IPS-20b (cell line): ENCODE results near the gene CMTM7.
"Not testable (repeated sequence)": the region's sequence is repeated elsewhere in the genome, so short reads cannot be mapped to it uniquely, and the experiment has no call there.

ENCODE experiments used
- H3K27ac ChIP-seq: one replicate; pipeline ENCODE4 v1.5.1; 2013; ENCODE audit warnings: low read length
- H3K27me3 ChIP-seq: 2 replicates; pipeline ENCODE4 v1.6.1; 2013; ENCODE audit warnings: mild to moderate bottlenecking, low read length, inconsistent platforms; ENCODE audit not compliant: insufficient read depth
- H3K36me3 ChIP-seq: 2 replicates; pipeline ENCODE4 v1.6.1; 2013; ENCODE audit warnings: low read depth, mild to moderate bottlenecking, inconsistent platforms, low read length, moderate library complexity; ENCODE audit not compliant: insufficient read depth
- H3K4me1 ChIP-seq: 2 replicates; pipeline ENCODE4 v1.6.1; 2013; ENCODE audit warnings: mild to moderate bottlenecking, control low read depth, inconsistent platforms, low read length, moderate library complexity; ENCODE audit not compliant: insufficient read depth
- H3K4me3 ChIP-seq: 2 replicates; pipeline ENCODE4 v1.5.1; 2013; ENCODE audit warnings: mild to moderate bottlenecking, low read length, inconsistent platforms
- H3K9ac ChIP-seq: 2 replicates; pipeline ENCODE4 v1.6.1; 2013; ENCODE audit warnings: low read depth, mild to moderate bottlenecking, inconsistent platforms, low read length, moderate library complexity
- H3K9me3 ChIP-seq: 2 replicates; pipeline ENCODE4 v1.6.1; 2013; ENCODE audit warnings: mild to moderate bottlenecking, low read depth, low read length, inconsistent platforms; ENCODE audit not compliant: insufficient read depth

The CMTM7 gene

DNA sequence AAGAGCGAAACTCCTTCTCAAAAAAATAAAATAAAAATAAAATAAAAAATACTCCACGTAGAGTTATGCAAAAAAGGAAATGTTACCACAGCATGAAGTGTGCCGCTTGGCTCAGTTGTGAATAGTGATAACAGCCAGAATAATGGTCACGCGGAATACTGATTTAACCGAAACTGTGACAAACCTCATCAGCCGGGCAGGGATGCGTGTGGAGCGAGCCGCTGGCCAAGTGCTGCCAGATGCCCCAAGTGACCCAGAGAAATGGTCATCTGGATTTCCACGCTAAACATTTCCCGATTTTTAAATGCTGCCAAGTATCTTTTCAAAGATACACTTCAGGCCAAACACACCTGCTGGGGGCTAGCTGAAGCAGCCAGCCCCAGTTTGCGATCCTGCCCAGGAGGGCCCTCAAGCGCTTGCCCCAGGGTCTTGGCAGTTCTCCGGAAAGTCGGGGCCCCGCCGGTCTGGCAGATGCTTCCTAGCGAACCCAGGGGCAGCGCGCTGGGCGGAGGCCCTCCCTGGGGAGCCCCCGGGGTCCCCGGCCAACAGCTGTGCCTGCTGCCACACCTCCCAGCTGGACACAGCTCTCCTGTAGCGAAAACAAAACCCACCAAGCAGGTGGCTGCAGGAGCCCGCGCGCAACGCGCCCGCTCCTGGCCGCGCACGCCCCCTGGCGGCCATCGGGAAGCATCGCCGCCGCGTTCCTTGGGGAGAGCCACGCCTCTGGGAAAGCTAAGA lies 75.8 kb downstream of the CMTM7 start:
- Histone ChIP-seq H3K9me3 (no peaks in the 10 kb centered on the region), H3K27ac (no peak overlapping the region), H3K9ac (no peak overlapping the region), H3K27me3 (no peaks in the 10 kb centered on the region), H3K36me3 (0 out of 2 replicates have a peak, but pooled peaks cover 6% of the 10 kb centered on the region), H3K4me3 (peak overlapping the region; percentile 43; the same call in 1 of the 2 replicates), H3K4me1 (peaks cover 8% of the 10 kb centered on the region; the same call in 1 of the 2 replicates)

DNA sequence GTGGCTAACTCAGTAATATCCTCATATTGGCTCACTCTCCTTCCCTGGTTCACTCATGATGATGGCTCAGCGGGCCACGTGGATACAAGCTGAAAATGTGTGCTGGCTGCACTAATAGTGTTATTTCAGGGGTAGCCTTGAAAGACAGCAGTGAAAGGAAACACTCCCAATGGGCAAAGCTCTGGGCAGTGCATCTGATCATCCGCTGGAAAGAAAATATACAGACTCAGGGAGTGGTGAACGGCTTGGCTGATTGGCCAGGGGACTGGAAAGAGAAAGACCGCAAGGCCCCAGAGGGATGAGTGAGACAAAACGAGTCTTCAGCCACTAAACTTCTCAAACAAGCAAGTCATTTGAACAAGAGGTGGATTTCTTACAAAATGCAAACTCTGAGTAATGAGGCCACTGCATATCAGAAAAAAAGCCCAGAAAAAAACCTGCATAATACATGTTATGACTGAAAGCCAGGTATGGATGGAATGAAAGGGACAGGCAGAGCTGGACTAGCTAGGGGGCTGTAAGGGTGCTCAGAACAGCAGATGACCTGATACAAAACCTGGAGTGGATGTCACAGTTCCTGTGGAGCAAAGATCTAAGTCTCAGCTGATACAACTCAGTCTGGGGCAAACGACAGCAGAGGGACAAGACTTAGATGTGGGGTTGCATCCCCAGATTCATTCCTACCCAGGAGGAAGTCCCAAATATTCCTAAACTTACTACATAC lies 77.7 kb downstream of the CMTM7 start:
- H3K27ac ChIP-seq = no peak overlapping the region
- no peak overlapping the region for H3K9ac ChIP-seq
- H3K9me3 ChIP-seq = no peaks in the 10 kb centered on the region
- peaks cover 5% of the 10 kb centered on the region; the same call in 1 of the 2 replicates for H3K4me1 ChIP-seq
- no peaks in the 10 kb centered on the region for H3K27me3 ChIP-seq
- H3K4me3 ChIP-seq = no peak overlapping the region
- H3K36me3 ChIP-seq = 0 out of 2 replicates have a peak, but pooled peaks cover 6% of the 10 kb centered on the region

DNA sequence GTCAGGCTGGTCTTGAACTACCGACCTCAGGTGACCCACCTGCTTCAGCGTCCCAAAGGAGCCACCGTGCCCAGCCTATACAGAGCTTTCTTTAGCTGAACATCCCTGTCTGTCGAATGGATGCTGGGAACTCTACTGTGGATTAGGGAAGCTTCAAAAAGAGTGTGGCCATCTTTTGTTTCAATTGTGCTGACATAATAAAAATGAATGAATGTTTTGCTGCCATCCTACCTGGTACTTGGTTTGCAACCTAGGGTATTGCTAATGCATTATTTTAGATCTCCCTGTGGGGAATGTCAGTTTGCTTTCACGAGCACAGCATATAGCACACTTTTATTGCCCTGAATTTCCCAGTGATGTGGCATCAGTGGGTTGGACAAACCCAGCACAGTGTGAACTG lies 78.7 kb downstream of the CMTM7 start:
- Histone ChIP-seq H3K9me3 (no peaks in the 10 kb centered on the region), H3K36me3 (0 out of 2 replicates have a peak, but pooled peaks cover 6% of the 10 kb centered on the region), H3K27ac (no peak overlapping the region), H3K27me3 (no peaks in the 10 kb centered on the region), H3K4me3 (no peak overlapping the region), H3K9ac (no peak overlapping the region), H3K4me1 (peaks cover 5% of the 10 kb centered on the region; the same call in 1 of the 2 replicates)

DNA sequence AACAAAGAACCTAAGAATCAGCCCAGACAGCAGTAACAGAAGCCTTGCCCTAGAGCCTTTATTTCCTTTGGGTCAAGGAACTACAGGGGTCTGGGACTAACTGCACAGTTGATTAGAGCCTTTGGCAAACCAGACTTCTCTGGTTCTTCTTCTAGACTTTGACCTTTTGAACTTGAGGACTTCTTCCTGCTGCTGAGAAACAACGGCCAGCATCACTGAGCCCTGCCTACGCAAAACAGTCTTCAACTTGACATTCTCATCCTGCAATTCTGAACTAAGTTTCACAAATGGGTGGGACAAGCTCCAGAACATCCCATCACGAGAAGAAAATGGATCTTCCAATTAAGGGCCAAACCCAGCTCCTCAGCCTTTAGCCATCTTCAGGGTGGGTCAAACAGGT lies 79.6 kb downstream of the CMTM7 start:
- no peak overlapping the region for H3K9ac ChIP-seq
- no peak overlapping the region for H3K27ac ChIP-seq
- H3K27me3 ChIP-seq = no peaks in the 10 kb centered on the region
- H3K9me3 ChIP-seq = no peaks in the 10 kb centered on the region
- 0 out of 2 replicates have a peak, but pooled peaks cover 6% of the 10 kb centered on the region for H3K36me3 ChIP-seq
- peaks cover 5% of the 10 kb centered on the region; the same call in 1 of the 2 replicates for H3K4me1 ChIP-seq
- no peak overlapping the region for H3K4me3 ChIP-seq

DNA sequence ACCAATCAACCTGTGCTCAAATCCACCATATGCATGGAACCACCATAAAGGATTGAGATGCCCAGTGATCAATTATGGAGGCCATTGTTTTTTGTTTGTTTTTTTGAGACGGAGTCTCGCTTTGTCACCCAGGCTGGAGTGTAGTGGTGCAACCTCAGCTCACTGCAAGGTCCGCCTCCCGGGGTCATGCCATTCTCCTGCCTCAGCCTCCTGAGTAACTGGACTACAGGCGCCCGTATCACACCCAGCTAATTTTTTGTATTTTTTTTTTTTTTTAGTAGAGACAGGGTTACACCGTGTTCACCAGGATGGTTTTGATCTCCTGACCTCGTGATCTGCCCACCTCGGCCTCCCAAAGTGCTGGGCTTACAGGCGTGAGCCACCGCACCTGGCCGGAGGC lies 80.5 kb downstream of the CMTM7 start:
- not testable (repeated sequence) for H3K27ac ChIP-seq, H3K27me3 ChIP-seq, H3K4me1 ChIP-seq, H3K4me3 ChIP-seq, H3K9me3 ChIP-seq, H3K9ac ChIP-seq, H3K36me3 ChIP-seq

DNA sequence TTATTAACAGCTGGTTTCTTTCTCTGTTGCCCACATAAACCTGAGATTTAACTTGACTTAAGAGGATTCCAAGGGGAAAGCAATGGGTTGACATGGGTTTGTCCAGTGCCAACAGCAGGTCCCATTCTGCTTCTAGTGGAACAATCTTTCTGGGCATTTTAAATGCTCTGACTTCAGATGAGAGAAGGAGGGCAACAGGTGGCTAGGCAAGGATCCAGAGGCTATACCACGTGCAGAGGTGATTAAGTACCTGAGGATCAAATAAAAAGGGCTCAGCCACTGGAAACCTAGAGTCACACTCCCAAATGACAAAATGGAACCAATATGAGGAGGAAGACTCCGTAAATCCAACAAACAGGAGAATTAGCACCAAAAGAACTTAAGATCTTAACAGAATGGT lies 82.5 kb downstream of the CMTM7 start:
- H3K4me1 ChIP-seq = no peaks in the 10 kb centered on the region
- 0 out of 2 replicates have a peak, but pooled peaks cover 4% of the 10 kb centered on the region for H3K36me3 ChIP-seq
- no peak overlapping the region for H3K9ac ChIP-seq
- no peak overlapping the region for H3K4me3 ChIP-seq
- H3K27ac ChIP-seq = no peak overlapping the region
- H3K27me3 ChIP-seq = no peaks in the 10 kb centered on the region
- H3K9me3 ChIP-seq = no peaks in the 10 kb centered on the region

DNA sequence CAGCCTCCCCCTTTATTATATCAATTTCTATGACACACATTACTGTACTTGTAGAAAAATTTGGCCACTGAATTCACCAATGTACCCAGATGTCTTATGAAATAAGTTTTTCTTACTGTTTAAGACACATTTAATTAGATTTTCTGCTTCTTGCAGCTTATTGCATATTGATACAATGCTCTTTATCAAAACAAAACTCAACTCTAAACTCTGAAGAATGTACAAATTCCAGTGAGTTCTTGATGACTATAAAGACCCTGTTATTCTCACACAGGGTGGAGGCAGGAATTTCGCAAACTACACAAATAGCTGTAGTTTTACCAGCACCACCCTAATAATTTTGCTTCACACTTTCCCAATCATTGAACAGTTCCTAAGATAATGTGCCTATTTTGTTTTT lies 89.0 kb downstream of the CMTM7 start:
- no peaks in the 10 kb centered on the region for H3K9me3 ChIP-seq
- no peaks in the 10 kb centered on the region for H3K4me1 ChIP-seq
- peaks cover 18% of the 10 kb centered on the region for H3K36me3 ChIP-seq
- no peaks in the 10 kb centered on the region for H3K27me3 ChIP-seq
- H3K9ac ChIP-seq = no peak overlapping the region
- H3K4me3 ChIP-seq = no peak overlapping the region
- H3K27ac ChIP-seq = no peak overlapping the region

DNA sequence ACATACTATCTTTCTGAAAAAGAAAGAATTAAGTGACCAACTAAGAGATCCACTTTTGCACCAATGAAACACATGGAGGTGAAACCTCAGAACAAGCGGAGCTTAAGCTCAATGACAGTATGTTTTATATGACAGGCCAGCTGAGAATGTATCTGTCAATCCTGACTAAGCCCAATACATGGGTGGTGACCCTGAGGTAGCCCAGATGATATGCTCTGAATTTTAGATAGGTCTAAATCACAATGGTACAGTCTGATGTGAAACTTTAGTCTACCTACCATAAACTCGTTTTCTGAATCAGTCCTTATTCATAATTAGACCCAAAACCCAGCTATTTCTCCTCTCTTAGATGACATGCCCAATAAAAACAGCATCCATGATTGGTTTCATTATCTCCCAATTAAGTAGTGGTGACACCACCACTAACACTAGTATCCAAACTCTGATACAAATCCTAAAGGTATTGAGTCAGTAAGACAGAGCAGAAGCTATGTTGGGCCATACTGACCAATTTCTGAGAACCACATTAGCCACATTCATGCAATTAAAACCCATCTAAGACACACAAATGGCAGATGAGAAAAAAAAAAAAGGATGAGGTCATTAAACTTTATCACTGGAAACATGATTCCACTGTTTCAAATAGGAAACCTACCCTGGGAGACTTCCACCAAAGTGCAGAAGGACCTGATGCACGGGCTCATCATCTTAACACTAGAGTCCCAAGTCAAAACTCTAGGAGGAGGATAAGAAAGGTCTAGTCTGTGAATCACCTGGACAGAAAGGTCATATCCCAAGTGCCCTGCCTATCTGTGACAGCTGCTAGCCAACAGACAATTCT lies 90.4 kb downstream of the CMTM7 start:
- no peak overlapping the region for H3K9ac ChIP-seq
- no peaks in the 10 kb centered on the region for H3K4me1 ChIP-seq
- no peak overlapping the region for H3K27ac ChIP-seq
- peaks cover 28% of the 10 kb centered on the region for H3K36me3 ChIP-seq
- H3K4me3 ChIP-seq = no peak overlapping the region
- no peaks in the 10 kb centered on the region for H3K27me3 ChIP-seq
- no peaks in the 10 kb centered on the region for H3K9me3 ChIP-seq

DNA sequence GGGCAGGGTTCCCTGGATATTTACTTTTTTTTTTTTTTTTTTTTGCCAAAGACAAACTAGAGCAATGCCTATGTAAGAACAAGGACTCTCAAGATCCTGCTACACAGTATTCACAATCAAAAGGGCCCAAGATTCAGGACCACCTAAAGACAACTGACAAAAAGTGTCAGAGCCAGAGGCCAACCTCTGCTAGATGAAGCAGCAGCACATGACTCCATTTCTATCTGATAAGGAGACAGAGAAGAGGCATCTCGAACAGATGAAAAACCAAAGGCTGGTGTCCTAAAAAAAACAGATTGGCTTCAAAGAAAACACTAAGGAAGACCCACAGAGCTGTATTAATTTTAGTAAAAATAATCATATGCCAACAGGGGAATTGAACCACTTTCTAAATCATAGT lies 91.0 kb downstream of the CMTM7 start:
- H3K36me3 ChIP-seq = peaks cover 32% of the 10 kb centered on the region
- H3K27ac ChIP-seq = no peak overlapping the region
- no peak overlapping the region for H3K9ac ChIP-seq
- no peaks in the 10 kb centered on the region for H3K9me3 ChIP-seq
- no peak overlapping the region for H3K4me3 ChIP-seq
- H3K27me3 ChIP-seq = no peaks in the 10 kb centered on the region
- no peaks in the 10 kb centered on the region for H3K4me1 ChIP-seq

DNA sequence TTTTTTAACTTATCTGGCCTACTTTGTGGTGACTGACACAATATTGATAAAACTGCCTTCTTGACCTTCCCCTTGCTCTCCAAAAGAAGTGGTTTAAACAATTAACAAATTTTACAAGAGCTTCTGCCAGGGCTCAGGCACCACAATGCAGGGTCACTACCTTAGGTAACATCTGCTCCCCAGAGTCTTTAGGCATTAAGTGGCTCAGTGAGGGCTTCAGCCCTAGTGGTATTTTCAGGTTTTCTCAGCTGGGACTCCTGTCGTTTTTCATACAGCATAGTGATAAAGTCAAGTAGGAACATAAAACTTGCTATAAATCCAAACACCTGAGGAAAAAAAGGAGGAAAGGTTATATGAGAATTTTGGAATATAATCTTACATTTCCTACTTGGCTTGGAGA lies 92.1 kb downstream of the CMTM7 start:
- no peaks in the 10 kb centered on the region for H3K4me1 ChIP-seq
- no peak overlapping the region for H3K9ac ChIP-seq

DNA sequence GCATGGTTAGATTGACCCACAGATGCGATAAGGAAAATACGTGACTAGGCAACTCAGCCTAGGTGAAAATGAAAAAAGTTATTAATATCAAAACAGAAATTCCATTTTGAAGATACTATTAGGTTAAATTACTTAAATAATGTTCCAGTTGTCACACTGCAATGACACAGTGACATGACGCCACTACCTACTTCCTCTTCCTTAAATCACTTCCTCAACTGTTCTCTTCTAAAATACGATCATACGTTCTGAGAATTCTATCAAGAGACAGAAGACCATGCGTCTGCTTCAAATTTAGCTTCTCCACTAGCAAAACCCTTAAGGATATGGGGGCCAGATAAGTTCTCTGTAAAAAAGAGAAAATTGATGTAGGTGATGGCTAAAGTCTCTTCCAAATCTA lies 92.8 kb downstream of the CMTM7 start:
- Histone ChIP-seq H3K4me1 (no peaks in the 10 kb centered on the region), H3K9ac (no peak overlapping the region), H3K4me3 (no peak overlapping the region), H3K27me3 (no peaks in the 10 kb centered on the region), H3K27ac (no peak overlapping the region), H3K36me3 (peaks cover 29% of the 10 kb centered on the region), H3K9me3 (no peaks in the 10 kb centered on the region)

More for the DNA sequence above, 92.1 kb downstream of the CMTM7 start:
- Histone ChIP-seq H3K9me3 (no peaks in the 10 kb centered on the region), H3K4me3 (no peak overlapping the region), H3K27me3 (no peaks in the 10 kb centered on the region), H3K27ac (no peak overlapping the region), H3K36me3 (peaks cover 30% of the 10 kb centered on the region)
